ENCODE measurements around the gene SIRT4.

Gene SIRT4

DNA sequence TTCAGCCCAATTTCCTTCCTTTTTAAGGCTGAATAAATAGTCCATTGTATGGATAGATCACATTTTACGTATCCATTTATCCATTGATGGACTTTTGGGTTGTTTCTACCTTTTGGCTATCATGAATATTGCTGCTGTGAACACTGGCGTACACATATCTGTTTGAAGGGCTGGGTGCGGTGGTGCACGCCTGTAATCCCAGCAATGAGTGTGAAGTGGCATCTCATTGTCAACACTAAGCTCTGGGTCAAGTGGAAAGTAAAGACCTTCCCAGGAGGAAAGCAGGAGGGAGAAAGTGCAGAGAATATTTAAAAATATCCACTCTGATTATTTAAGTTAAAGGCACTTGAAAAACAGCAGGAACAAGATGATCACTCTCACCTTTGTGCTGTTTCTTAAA, 37.1 kb downstream of the SIRT4 start:
- DNase-seq (ENCODE audit: low read depth), result no peak
- TF ChIP-seq, protein P1, sequence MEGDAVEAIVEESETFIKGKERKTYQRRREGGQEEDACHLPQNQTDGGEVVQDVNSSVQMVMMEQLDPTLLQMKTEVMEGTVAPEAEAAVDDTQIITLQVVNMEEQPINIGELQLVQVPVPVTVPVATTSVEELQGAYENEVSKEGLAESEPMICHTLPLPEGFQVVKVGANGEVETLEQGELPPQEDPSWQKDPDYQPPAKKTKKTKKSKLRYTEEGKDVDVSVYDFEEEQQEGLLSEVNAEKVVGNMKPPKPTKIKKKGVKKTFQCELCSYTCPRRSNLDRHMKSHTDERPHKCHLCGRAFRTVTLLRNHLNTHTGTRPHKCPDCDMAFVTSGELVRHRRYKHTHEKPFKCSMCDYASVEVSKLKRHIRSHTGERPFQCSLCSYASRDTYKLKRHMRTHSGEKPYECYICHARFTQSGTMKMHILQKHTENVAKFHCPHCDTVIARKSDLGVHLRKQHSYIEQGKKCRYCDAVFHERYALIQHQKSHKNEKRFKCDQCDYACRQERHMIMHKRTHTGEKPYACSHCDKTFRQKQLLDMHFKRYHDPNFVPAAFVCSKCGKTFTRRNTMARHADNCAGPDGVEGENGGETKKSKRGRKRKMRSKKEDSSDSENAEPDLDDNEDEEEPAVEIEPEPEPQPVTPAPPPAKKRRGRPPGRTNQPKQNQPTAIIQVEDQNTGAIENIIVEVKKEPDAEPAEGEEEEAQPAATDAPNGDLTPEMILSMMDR (conservative IDR thresholded peaks at IDR 0.05; ENCODE audit: low read length), result no peak
- H3K4me3 ChIP-seq (ENCODE audit: low read length), result no peak overlapping the region

DNA sequence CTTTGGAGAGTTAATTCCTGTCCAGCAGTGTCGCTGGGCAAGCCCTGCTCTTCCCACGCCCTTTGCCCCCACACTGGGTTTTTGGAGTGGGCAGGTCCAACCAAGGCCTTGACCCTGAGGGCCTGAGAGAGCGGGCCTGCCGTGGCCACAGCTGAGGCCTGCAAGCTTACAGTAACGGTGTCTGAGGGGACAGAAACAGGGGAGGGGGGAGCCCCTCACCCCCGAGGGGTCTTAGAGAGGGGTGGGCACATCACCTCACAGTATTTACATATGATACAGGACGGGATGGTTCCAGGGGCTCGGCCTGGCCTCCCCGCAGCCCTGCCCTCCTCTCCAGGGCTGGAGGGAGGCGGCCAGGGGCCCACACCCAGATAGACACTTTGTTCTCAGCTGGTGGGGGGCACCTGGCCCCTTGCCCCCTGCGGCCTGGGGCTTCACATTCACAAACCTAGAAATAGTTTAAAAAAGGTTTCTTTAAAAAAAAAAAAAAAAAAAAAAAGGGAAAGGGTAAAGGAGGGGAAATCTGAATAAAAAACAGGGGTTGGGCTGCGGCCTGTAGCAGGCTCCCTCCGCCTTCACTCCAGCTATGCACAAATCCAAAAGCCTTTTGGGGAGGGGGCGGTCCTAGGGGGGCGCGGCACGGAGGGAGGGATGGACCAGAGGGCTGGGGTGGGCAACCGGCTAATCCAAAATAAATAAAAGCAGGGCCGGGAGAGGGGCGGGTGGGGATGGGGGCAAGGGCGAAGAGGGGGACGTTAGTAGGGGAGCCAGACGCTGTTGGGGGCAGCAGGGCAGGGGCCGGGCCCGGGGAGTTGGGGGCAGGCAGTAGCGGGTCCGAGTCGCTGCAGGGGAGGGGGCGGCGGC, 40.3 kb downstream of the SIRT4 start:
- no peak overlapping the region for H3K4me3 ChIP-seq (ENCODE audit: low read length)
- TF ChIP-seq, protein P1 (conservative IDR thresholded peaks at IDR 0.05; ENCODE audit: low read length), result no peak
- no peak for DNase-seq (ENCODE audit: low read depth)

DNA sequence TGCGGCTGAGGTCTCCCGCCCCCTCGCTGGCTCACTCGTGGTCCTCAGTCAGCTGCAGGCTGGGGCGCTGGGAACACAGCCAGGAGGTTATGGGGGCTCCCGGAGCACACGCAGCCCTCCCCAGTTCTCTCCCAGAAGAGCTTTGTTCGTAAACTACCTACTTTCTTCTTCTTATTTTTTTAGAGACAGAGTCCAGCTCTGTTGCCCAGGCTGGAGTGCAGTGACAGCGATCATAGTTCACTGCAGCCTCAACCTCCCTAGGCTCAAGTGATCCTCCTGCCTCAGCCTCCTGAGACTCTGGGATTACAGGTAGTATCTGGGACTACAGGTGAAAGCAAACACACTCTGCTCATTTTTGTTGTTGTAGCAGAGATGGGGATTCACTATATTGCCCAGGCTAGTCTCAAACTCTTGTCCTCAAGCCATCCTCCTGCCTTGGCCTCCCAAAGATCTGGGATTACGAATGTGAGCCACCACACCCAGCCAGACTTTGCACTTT, 41.0 kb downstream of the SIRT4 start:
- TF ChIP-seq, protein P1 (conservative IDR thresholded peaks at IDR 0.05; ENCODE audit: low read length), result no peak
- no peak overlapping the region for H3K4me3 ChIP-seq (ENCODE audit: low read length)
- no peak for DNase-seq (ENCODE audit: low read depth)

DNA sequence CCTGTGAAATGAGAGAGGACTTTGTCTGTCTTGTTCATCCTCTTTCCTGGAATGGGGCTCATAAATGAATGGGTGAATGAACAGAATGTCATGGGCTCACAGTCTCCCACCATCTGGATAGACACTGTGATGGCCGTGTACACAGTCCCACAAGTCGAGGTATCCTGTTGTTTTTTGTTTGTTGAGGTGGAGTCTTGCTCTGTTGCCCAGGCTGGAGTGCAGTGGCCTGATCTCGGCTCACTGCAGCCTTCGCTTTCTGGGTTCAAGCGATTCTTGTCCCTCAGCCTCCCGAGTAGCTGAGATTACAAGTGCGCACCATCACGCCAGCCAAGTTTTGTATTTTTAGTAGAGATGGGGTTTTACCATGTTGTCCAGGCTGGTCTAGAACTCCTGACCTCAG, 41.6 kb downstream of the SIRT4 start:
- no peak for DNase-seq (ENCODE audit: low read depth)
- TF ChIP-seq, protein P1 (conservative IDR thresholded peaks at IDR 0.05; ENCODE audit: low read length), result no peak
- H3K4me3 ChIP-seq (ENCODE audit: low read length), result no peak overlapping the region

DNA sequence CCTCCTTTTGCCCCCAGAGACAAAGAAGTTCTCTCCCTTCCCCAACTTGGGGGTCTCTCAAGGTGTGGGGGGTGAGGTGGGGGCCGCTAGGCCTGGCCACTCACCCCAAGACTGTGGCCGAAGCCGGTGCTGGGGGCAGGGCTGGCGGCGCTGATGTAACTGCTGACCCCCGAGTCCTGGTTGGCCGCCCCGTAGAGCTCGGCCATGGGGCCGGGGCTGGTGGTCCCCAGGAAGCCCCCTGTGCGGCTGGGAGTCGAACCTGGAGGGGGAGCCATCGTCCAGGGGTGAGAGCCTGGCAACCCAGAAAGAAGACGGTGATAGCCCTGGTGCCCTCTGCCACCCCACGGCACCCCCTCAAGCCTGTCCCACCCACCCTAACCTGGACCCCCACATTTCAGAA, 43.9 kb downstream of the SIRT4 start:
- TF ChIP-seq, protein P1 (conservative IDR thresholded peaks at IDR 0.05; ENCODE audit: low read length), result no peak
- no peak for DNase-seq (ENCODE audit: low read depth)
- no peak overlapping the region for H3K4me3 ChIP-seq (ENCODE audit: low read length)

DNA sequence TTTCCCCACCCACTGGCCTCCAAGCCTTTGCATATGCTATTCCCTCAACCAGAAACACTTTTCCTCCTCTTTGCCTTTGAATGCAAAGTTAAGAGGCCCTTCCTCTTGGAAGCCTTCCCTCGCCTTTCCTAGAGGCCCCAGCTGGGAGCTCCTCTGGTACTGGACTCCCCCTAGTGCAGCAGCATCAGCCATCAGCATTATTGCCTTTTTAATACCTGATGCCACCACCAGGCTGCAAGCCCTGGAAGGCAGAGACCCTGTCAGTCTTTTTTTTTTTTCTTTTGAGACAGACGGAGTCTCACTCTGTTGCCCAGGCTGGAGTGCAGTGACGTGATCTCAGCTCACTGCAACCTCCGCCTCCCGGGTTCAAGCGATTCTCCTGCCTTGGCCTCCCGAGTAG, 44.6 kb downstream of the SIRT4 start:
- no peak overlapping the region for H3K4me3 ChIP-seq (ENCODE audit: low read length)
- DNase-seq (ENCODE audit: low read depth), result no peak
- TF ChIP-seq, protein P1 (conservative IDR thresholded peaks at IDR 0.05; ENCODE audit: low read length), result no peak

DNA sequence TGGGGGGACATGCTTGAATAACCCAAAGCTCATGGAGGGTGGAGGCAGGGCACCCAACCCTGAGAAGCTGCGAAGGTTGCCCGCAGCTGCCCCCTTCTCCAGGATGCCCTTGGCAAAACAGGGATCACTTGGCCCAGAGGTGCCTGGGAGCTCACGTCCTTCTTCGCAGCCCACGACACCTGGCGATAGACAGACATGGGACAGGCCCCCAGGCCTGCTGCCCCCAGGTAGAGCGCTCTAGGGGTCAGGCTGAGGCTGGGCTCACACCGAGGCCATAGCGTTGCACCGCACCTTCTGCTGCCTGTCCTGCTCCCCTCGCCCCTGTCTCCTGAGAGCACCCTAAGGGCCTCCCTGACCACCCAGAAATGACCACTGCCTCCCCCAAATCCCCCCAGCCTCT, 45.6 kb downstream of the SIRT4 start:
- TF ChIP-seq, protein P1 (conservative IDR thresholded peaks at IDR 0.05; ENCODE audit: low read length), result no peak
- no peak for DNase-seq (ENCODE audit: low read depth)
- no peak overlapping the region for H3K4me3 ChIP-seq (ENCODE audit: low read length)

Data from AG10803 (cell line).